IMR-90 (cell line): ENCODE measurements around the gene TXNDC15. TPM values are rescaled to one million over a fixed set of nuclear protein-coding genes. Genes with fewer than 3 reads are reported as not detected.

ENCODE experiments used
- ATAC-seq: fragments of 200-7000 bp; cut with Tn5 transposase; 2 replicates; pipeline ENCODE4 v1.9.1; 2020; ENCODE audit warnings: low read depth, mild to moderate bottlenecking, moderate library complexity
- BruUV-seq: library from RNA; stranded (reverse); fragments of 400-500 nt; replicated peaks from 2 replicates; lab custom pipeline; 2021; lab: Mats Ljungman, UMichigan
- CTCF ChIA-PET: fragments of 300-600 bp; formaldehyde crosslinking; extraction: SDS; loops from one replicate; lab custom pipeline; 2021; ENCODE audit warnings: antibody characterized with exemption; lab: Yijun Ruan, JAX
- POLR2A ChIA-PET: fragments of 300-600 bp; sonication (Branson Sonifier 250); formaldehyde crosslinking; loops from one replicate; lab custom pipeline; 2022; ENCODE audit warnings: antibody characterized with exemption; ENCODE audit not compliant: unreplicated experiment; lab: Charles Lee
- DNase-seq: peaks from one replicate; pipeline ENCODE4 v3.0.0; 2013
- H2AFZ ChIP-seq: replicated peaks from 2 replicates; pipeline ENCODE3; 2013; ENCODE audit warnings: low read length, mild to moderate bottlenecking; ENCODE audit not compliant: poor library complexity
- H2AK5ac ChIP-seq: 2 replicates; pipeline ENCODE4 v1.6.1; 2013; ENCODE audit warnings: low read depth, low read length, inconsistent platforms
- H2AK9ac ChIP-seq: replicated peaks from 2 replicates; pipeline ENCODE3; 2013; ENCODE audit warnings: mild to moderate bottlenecking, low read depth, low read length, moderate library complexity; ENCODE audit not compliant: poor library complexity
- H2BK120ac ChIP-seq: 2 replicates; pipeline ENCODE4 v1.6.1; 2013; ENCODE audit warnings: low read depth, low read length, inconsistent platforms
- H2BK15ac ChIP-seq: 3 replicates; pipeline ENCODE4 v1.6.1; 2013; ENCODE audit warnings: low read depth, low read length, inconsistent platforms
- H2BK20ac ChIP-seq: 2 replicates; pipeline ENCODE4 v1.6.1; 2013; ENCODE audit warnings: low read depth, mild to moderate bottlenecking, inconsistent platforms, low read length, moderate library complexity
- H2BK5ac ChIP-seq: 2 replicates; pipeline ENCODE4 v1.6.1; 2013; ENCODE audit warnings: mild to moderate bottlenecking, low read depth, low read length, inconsistent platforms; ENCODE audit not compliant: poor library complexity, severe bottlenecking
- H3K14ac ChIP-seq: replicated peaks from 2 replicates; pipeline ENCODE4 v1.6.1; 2013; ENCODE audit warnings: low read depth, low read length, inconsistent platforms
- H3K18ac ChIP-seq: 2 replicates; pipeline ENCODE4 v1.6.1; 2013; ENCODE audit warnings: low read depth, low read length, control low read depth
- H3K23ac ChIP-seq: 2 replicates; pipeline ENCODE4 v1.6.1; 2013; ENCODE audit warnings: low read depth, low read length, inconsistent platforms
- H3K27ac ChIP-seq: 2 replicates; pipeline ENCODE4 v1.5.1; 2013; ENCODE audit warnings: mild to moderate bottlenecking, control low read depth, low read length; ENCODE audit not compliant: insufficient read depth
- H3K27me3 ChIP-seq: 2 replicates; pipeline ENCODE4 v1.6.1; 2013; ENCODE audit warnings: low read length; ENCODE audit not compliant: control insufficient read depth, insufficient read depth
- H3K36me3 ChIP-seq: 2 replicates; pipeline ENCODE4 v1.6.1; 2013; ENCODE audit warnings: low read length, mixed read lengths; ENCODE audit not compliant: control insufficient read depth, insufficient read depth
- H3K4ac ChIP-seq: 2 replicates; pipeline ENCODE4 v1.6.1; 2013; ENCODE audit warnings: low read depth, low read length, inconsistent platforms
- H3K4me1 ChIP-seq: 2 replicates; pipeline ENCODE4 v1.6.1; 2013; ENCODE audit warnings: low read length, mixed read lengths; ENCODE audit not compliant: control insufficient read depth, insufficient read depth
- H3K4me2 ChIP-seq: 2 replicates; pipeline ENCODE4 v1.6.1; 2013; ENCODE audit warnings: low read depth, mild to moderate bottlenecking, control low read depth, low read length, moderate library complexity
- H3K4me3 ChIP-seq: 2 replicates; pipeline ENCODE4 v1.5.1; 2013; ENCODE audit warnings: low read depth, mild to moderate bottlenecking, control low read depth, low read length, moderate library complexity; ENCODE audit not compliant: insufficient read depth
- H3K56ac ChIP-seq: 2 replicates; pipeline ENCODE4 v1.6.1; 2013; ENCODE audit warnings: low read length, inconsistent platforms; ENCODE audit not compliant: insufficient read depth; ENCODE audit errors: extremely low read depth
- H3K79me1 ChIP-seq, 2 experiments: 2 replicates each; pipeline ENCODE4 v1.6.1; 2013; ENCODE audit warnings: low read length in 2 of 2, inconsistent platforms in 1 of 2, low read depth in 1 of 2
- H3K9ac ChIP-seq: 2 replicates; pipeline ENCODE4 v1.6.1; 2013; ENCODE audit warnings: low read depth, low read length, control low read depth
- H3K9me1 ChIP-seq: 2 replicates; pipeline ENCODE4 v1.6.1; 2013; ENCODE audit warnings: low read length, inconsistent platforms; ENCODE audit not compliant: insufficient read depth
- H3K9me3 ChIP-seq: 2 replicates; pipeline ENCODE4 v1.6.1; 2013; ENCODE audit warnings: low read length; ENCODE audit not compliant: control insufficient read depth, insufficient read depth
- H4K20me1 ChIP-seq: 2 replicates; pipeline ENCODE4 v1.6.1; 2013; ENCODE audit warnings: low read length, inconsistent platforms; ENCODE audit not compliant: insufficient read depth
- H4K5ac ChIP-seq: 2 replicates; pipeline ENCODE4 v1.6.1; 2013; ENCODE audit warnings: mild to moderate bottlenecking, low read depth, low read length, control low read depth
- H4K8ac ChIP-seq, 2 experiments: 2 replicates each; pipeline ENCODE4 v1.6.1; 2013; ENCODE audit warnings: low read depth in 2 of 2, low read length in 2 of 2, control low read depth in 1 of 2, inconsistent platforms in 1 of 2
- H4K91ac ChIP-seq: 2 replicates; pipeline ENCODE4 v1.6.1; 2013; ENCODE audit warnings: low read depth, low read length, inconsistent platforms; ENCODE audit not compliant: insufficient read depth
- BHLHE40 ChIP-seq: fragments of 150-350 bp; IDR thresholded peaks from 2 replicates; pipeline ENCODE4 v1.6.1; 2016; ENCODE audit warnings: mild to moderate bottlenecking, low read depth, low read length
- CEBPB ChIP-seq: IDR thresholded peaks from 2 replicates; pipeline ENCODE4 v1.6.1; 2012; ENCODE audit warnings: low read depth, low read length, improper control_type of control experiment
- CHD1 ChIP-seq: IDR thresholded peaks from 2 replicates; pipeline ENCODE4 v1.6.1; 2012; ENCODE audit warnings: low read depth, low read length, improper control_type of control experiment
- FOS ChIP-seq: fragments of 150-350 bp; IDR thresholded peaks from 2 replicates; pipeline ENCODE4 v1.6.1; 2016; ENCODE audit warnings: low read depth, low read length
- MAFK ChIP-seq: IDR thresholded peaks from 2 replicates; pipeline ENCODE4 v1.6.1; 2012; ENCODE audit warnings: low read depth, low read length, improper control_type of control experiment
- MAZ ChIP-seq: IDR thresholded peaks from 2 replicates; pipeline ENCODE4 v1.6.1; 2012; ENCODE audit warnings: low read depth, mild to moderate bottlenecking, low read length, improper control_type of control experiment, moderate library complexity, borderline replicate concordance
- MXI1 ChIP-seq: IDR thresholded peaks from 2 replicates; pipeline ENCODE4 v1.6.1; 2012; ENCODE audit warnings: low read depth, mild to moderate bottlenecking, low read length, moderate library complexity, borderline replicate concordance
- NFE2L2 ChIP-seq: fragments of 150-350 bp; IDR thresholded peaks from 2 replicates; pipeline ENCODE4 v1.6.1; 2016; ENCODE audit warnings: low read depth, mild to moderate bottlenecking, low read length
- POLR2A ChIP-seq: IDR thresholded peaks from 2 replicates; pipeline ENCODE4 v1.6.1; 2012; ENCODE audit warnings: mild to moderate bottlenecking, low read depth, low read length
- RAD21 ChIP-seq: IDR thresholded peaks from 2 replicates; pipeline ENCODE4 v1.6.1; 2012; ENCODE audit warnings: low read length, improper control_type of control experiment
- RCOR1 ChIP-seq: IDR thresholded peaks from 2 replicates; pipeline ENCODE4 v1.6.1; 2012; ENCODE audit warnings: mild to moderate bottlenecking, low read length, improper control_type of control experiment; ENCODE audit not compliant: insufficient replicate concordance
- RFX5 ChIP-seq: IDR thresholded peaks from 2 replicates; pipeline ENCODE4 v1.8.0; 2012; ENCODE audit warnings: low read depth, mild to moderate bottlenecking, low read length, moderate library complexity
- SMC3 ChIP-seq: fragments of 150-350 bp; IDR thresholded peaks from 2 replicates; pipeline ENCODE4 v1.6.1; 2016; ENCODE audit warnings: low read depth, mild to moderate bottlenecking, antibody characterized with exemption, low read length, moderate library complexity
- WGBS, 2 experiments: methylation state at CpG; one replicate each; pipeline versions ENCODE4 v1.1.5 to v1.1.7; 2013; ENCODE audit warnings: missing lambda C conversion rate in 2 of 2; ENCODE audit not compliant: insufficient read length in 1 of 2; ENCODE audit errors: extremely low coverage in 2 of 2; 5-methylcytosine and 5-hydroxymethylcytosine counted together
- dilution Hi-C: fragments of 300-500 bp; cut with HindIII; formaldehyde crosslinking; loops from one replicate; pipeline ENCODE4 v1.14.3; 2018; ENCODE audit warnings: low sequenced_read_pairs; ENCODE audit not compliant: unreplicated experiment
- in situ Hi-C: fragments of 300-500 bp; cut with MboI; formaldehyde crosslinking; loops from 3 replicates; pipeline ENCODE4 v1.14.3; 2019; ENCODE audit warnings: low sequenced_read_pairs, inconsistent platforms, mixed read lengths
- intact Hi-C: fragments of 100-400 bp; cut with micrococcal nuclease; formaldehyde crosslinking; loops from 2 replicates; pipeline ENCODE4 v1.10.0; 2022
- polyA plus RNA-seq, 3 experiments: library from polyadenylated mRNA; depleted of rRNA; stranded (reverse); fragments of >200 nt; gene quantifications; 2 replicates each; pipeline ENCODE4 v1.2.3, GENCODE V29; 2012; ENCODE audit warnings: low replicate concordance in 1 of 3
- total RNA-seq: library from RNA; depleted of rRNA; stranded (reverse); fragments of >200 nt; gene quantifications from 2 replicates; pipeline ENCODE4 v1.2.3, GENCODE V29; 2012
- TF ChIP-seq, protein P1 (sequence below): fragments of 150-350 bp; IDR thresholded peaks from 2 replicates; pipeline ENCODE4 v1.6.1; 2016; ENCODE audit warnings: low read depth, mild to moderate bottlenecking, low read length, moderate library complexity, borderline replicate concordance
- TF ChIP-seq, protein P2 (sequence below): conservative IDR thresholded peaks from 2 replicates; pipeline ENCODE4 v1.5.1; 2012; ENCODE audit warnings: mild to moderate bottlenecking, low read depth, low read length, improper control_type of control experiment
- TF ChIP-seq, protein P3 (sequence below): fragments of 150-350 bp; IDR thresholded peaks from 2 replicates; pipeline ENCODE4 v1.6.1; 2017; ENCODE audit warnings: mild to moderate bottlenecking, antibody characterized with exemption, low read length, low read depth

The TXNDC15 gene
- total and polyA plus RNA-seq, 2 of the 4 experiments (the other 2 are of a cell fraction) = 87.0 to 125 TPM

DNA sequence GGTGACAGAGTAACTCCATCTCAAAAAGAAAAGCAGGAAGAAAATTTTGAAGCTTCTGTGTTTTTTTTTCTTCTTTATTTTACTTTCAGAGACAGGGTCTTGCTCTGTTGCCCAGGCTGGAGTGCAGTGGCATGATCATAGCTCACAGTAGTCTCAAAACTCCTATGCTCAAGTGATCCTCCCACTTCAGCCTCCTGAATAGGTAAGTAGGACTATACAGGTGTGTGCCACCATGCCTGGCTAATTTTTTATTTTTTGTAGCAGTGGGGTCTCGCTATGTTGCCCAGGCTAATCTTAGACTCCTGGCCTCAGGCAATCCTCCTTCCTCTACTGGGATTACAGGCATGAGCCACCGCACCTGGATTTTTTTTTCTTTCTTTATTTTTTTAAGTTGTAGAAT, 38.5 kb upstream of the TXNDC15 start:
- TF ChIP-seq MXI1 (no peak), SMC3 (no peak), RAD21 (no peak), MAZ (no peak), RCOR1 (no peak), BHLHE40 (no peak), MAFK (no peak), CHD1 (no peak), NFE2L2 (no peak), CEBPB (no peak), RFX5 (no peak), POLR2A (no peak), FOS (no peak)
- TF ChIP-seq, protein P1, sequence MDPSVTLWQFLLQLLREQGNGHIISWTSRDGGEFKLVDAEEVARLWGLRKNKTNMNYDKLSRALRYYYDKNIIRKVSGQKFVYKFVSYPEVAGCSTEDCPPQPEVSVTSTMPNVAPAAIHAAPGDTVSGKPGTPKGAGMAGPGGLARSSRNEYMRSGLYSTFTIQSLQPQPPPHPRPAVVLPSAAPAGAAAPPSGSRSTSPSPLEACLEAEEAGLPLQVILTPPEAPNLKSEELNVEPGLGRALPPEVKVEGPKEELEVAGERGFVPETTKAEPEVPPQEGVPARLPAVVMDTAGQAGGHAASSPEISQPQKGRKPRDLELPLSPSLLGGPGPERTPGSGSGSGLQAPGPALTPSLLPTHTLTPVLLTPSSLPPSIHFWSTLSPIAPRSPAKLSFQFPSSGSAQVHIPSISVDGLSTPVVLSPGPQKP = no peak
- TF ChIP-seq, protein P2, sequence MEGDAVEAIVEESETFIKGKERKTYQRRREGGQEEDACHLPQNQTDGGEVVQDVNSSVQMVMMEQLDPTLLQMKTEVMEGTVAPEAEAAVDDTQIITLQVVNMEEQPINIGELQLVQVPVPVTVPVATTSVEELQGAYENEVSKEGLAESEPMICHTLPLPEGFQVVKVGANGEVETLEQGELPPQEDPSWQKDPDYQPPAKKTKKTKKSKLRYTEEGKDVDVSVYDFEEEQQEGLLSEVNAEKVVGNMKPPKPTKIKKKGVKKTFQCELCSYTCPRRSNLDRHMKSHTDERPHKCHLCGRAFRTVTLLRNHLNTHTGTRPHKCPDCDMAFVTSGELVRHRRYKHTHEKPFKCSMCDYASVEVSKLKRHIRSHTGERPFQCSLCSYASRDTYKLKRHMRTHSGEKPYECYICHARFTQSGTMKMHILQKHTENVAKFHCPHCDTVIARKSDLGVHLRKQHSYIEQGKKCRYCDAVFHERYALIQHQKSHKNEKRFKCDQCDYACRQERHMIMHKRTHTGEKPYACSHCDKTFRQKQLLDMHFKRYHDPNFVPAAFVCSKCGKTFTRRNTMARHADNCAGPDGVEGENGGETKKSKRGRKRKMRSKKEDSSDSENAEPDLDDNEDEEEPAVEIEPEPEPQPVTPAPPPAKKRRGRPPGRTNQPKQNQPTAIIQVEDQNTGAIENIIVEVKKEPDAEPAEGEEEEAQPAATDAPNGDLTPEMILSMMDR = no peak
- TF ChIP-seq, protein P3, sequence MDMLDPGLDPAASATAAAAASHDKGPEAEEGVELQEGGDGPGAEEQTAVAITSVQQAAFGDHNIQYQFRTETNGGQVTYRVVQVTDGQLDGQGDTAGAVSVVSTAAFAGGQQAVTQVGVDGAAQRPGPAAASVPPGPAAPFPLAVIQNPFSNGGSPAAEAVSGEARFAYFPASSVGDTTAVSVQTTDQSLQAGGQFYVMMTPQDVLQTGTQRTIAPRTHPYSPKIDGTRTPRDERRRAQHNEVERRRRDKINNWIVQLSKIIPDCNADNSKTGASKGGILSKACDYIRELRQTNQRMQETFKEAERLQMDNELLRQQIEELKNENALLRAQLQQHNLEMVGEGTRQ = no peak
- H3K23ac ChIP-seq = no peak overlapping the region
- no peak overlapping the region for H3K4me3 ChIP-seq
- H4K91ac ChIP-seq = peak overlapping the region; percentile 61; the same call in 1 of the 2 replicates
- H4K20me1 ChIP-seq = no peaks in the 10 kb centered on the region
- H2BK5ac ChIP-seq = peak overlapping the region; percentile 92
- H3K9ac ChIP-seq = no peak overlapping the region
- peaks cover 14% of the 10 kb centered on the region for H3K36me3 ChIP-seq
- no TSS peak for BruUV-seq
- no peaks in the 10 kb centered on the region for H3K9me3 ChIP-seq
- no peak overlapping the region for H2AK9ac ChIP-seq
- peak overlapping the region; percentile 98; the same call in 1 of the 2 replicates for H3K27ac ChIP-seq
- in situ Hi-C loops = no loop called here
- H2BK120ac ChIP-seq = no peak overlapping the region
- H3K56ac ChIP-seq = no peak overlapping the region
- H3K4ac ChIP-seq = no peak overlapping the region
- H3K14ac ChIP-seq = no peak overlapping the region
- H2BK15ac ChIP-seq = peak overlapping the region; percentile 79; the same call in 1 of the 3 replicates
- H3K79me1 ChIP-seq = peaks cover 9 to 34% of the 10 kb centered on the region in 2 experiments
- no peak overlapping the region for H2BK20ac ChIP-seq
- H2AFZ ChIP-seq = no peak overlapping the region
- ATAC-seq (no peak), DNase-seq (no peak)
- H4K5ac ChIP-seq = no peak overlapping the region
- ChIA-PET POLR2A (no interaction called here), CTCF (no interaction called here)
- H2AK5ac ChIP-seq = peak overlapping the region; percentile 78; the same call in 1 of the 2 replicates
- no peak overlapping the region for H3K18ac ChIP-seq
- H3K27me3 ChIP-seq = no peaks in the 10 kb centered on the region
- peaks cover 16% of the 10 kb centered on the region; the same call in 1 of the 2 replicates for H3K9me1 ChIP-seq
- dilution Hi-C loops = no loop called here
- WGBS, 2 experiments = no CpG with 5 or more reads among the region's 2 CpGs
- intact Hi-C loops = no loop called here
- peaks cover 11% of the 10 kb centered on the region for H3K4me1 ChIP-seq
- H3K4me2 ChIP-seq = no peak overlapping the region
- no peak overlapping the region for H4K8ac ChIP-seq
